GM18909 (cell line): ENCODE measurements around the gene DSE.

ENCODE experiments used
- ATAC-seq: cut with Tn5 transposase; IDR thresholded peaks from one replicate; pipeline ENCODE4 v1.9.1; 2021; ENCODE audit warnings: mild to moderate bottlenecking; ENCODE audit not compliant: unreplicated experiment, poor library complexity

Gene DSE

GRCh38 chr6:116385459-116385802 lies 14.7 kb downstream of the DSE start:
- ATAC-seq = no peak

GRCh38 chr6:116385921-116386320 lies 15.2 kb downstream of the DSE start:
- ATAC-seq = no peak

GRCh38 chr6:116386581-116387299 lies 16.0 kb downstream of the DSE start:
- peak; percentile 42 for ATAC-seq

GRCh38 chr6:116387374-116387773 lies 16.6 kb downstream of the DSE start:
- peak; percentile 59 for ATAC-seq

- ATAC-seq = peak; percentile 21
These were observed 18.2 kb downstream of the DSE start for GRCh38 chr6:116388924-116389323.

GRCh38 chr6:116389357-116389756 lies 18.6 kb downstream of the DSE start:
- no peak for ATAC-seq

- ATAC-seq = peak; percentile 52
These were observed 19.8 kb downstream of the DSE start for GRCh38 chr6:116390581-116390980.

GRCh38 chr6:116392132-116393013 lies 21.6 kb downstream of the DSE start:
- ATAC-seq = peak; percentile 30

GRCh38 chr6:116393430-116393829 lies 22.7 kb downstream of the DSE start:
- ATAC-seq = peak; percentile 38

GRCh38 chr6:116395647-116396046 lies 24.9 kb downstream of the DSE start:
- no peak for ATAC-seq

GRCh38 chr6:116396441-116396840 lies 25.7 kb downstream of the DSE start:
- ATAC-seq = no peak

- ATAC-seq = no peak
These were observed 27.2 kb downstream of the DSE start for GRCh38 chr6:116397914-116398313.

GRCh38 chr6:116398316-116399010 lies 27.7 kb downstream of the DSE start:
- ATAC-seq = no peak

- ATAC-seq = no peak
These were observed 28.5 kb downstream of the DSE start for GRCh38 chr6:116399287-116399686.

GRCh38 chr6:116400328-116400727 lies 29.6 kb downstream of the DSE start:
- no peak for ATAC-seq

GRCh38 chr6:116402108-116402937 lies 31.6 kb downstream of the DSE start:
- no peak for ATAC-seq

- ATAC-seq = no peak
These were observed 32.5 kb downstream of the DSE start for GRCh38 chr6:116403205-116403604.

- ATAC-seq = no peak
These were observed 33.9 kb downstream of the DSE start for GRCh38 chr6:116404696-116405095.

GRCh38 chr6:116405138-116405537 lies 34.4 kb downstream of the DSE start:
- ATAC-seq = peak; percentile 81

- no peak for ATAC-seq
These were observed 35.1 kb downstream of the DSE start for GRCh38 chr6:116405652-116406356.
